ENCODE results near the gene NUP62CL.

NUP62CL gene

GRCh38 chrX:107146670-107147069 is 59.6 kb downstream of the NUP62CL start:
- no peak for DNase-seq

GRCh38 chrX:107135965-107136307 is 70.3 kb downstream of the NUP62CL start:
- no peak for DNase-seq

GRCh38 chrX:107135049-107135964 is 70.9 kb downstream of the NUP62CL start:
- DNase-seq: peak in 1 of 2 experiments; percentile 23

GRCh38 chrX:107123750-107124149 is 82.5 kb downstream of the NUP62CL start:
- no peak for DNase-seq

- DNase-seq: no peak
These were observed 87.0 kb downstream of the NUP62CL start for GRCh38 chrX:107119283-107119682.

GRCh38 chrX:107118322-107119147 is 87.7 kb downstream of the NUP62CL start, which contains the start of gene RBM41:
Gene RBM41, minus strand, starts transcription at chrX:107118822. Its CDS starts 49 bp downstream, at chrX:107118773.
- DNase-seq: peak; percentile 51 to 73

- no peak for DNase-seq
These were observed 88.3 kb downstream of the NUP62CL start for GRCh38 chrX:107117993-107118321.

GRCh38 chrX:107107459-107107858 is 98.8 kb downstream of the NUP62CL start:
- no peak for DNase-seq

GRCh38 chrX:107102980-107103379 is 103.3 kb downstream of the NUP62CL start:
- DNase-seq: no peak

GRCh38 chrX:107076158-107076557 is 130.1 kb downstream of the NUP62CL start:
- DNase-seq: no peak

All from stimulated activated CD4-positive, alpha-beta T cell treated with anti-CD3 and anti-CD28 coated beads, Interleukin-4, amount 100 ng/mL, for 4 hours (primary cell).